ENCODE measurements around the gene PRKCB. TPM values are rescaled to one million over a fixed set of nuclear protein-coding genes. Genes with fewer than 3 reads are reported as not detected.

PRKCB gene
- polyA plus RNA-seq, 1 donor from 2014 or later, result 27.6 TPM

DNA sequence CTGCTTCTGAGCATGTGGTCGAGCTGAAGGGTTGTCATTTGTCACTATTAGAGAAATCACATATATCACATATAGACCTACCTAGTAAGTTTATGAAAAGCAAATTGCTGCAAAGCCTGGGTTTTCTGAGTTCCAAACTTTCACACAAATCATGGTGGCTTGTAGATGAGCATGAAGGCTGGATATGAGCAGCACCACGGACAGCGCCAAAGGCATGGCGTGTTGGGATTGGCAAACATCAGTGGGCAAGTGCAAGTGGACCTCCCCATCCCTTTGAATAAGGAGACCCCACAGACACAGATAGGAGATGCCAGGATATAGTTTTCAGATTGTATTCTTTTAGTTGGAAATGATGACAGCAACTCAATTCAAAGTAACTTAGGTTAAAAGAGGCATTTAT lies 342.7 kb downstream of the PRKCB start:
- no peak for TF ChIP-seq EZH2 (IDR thresholded peaks at IDR 0.05; ENCODE audit: borderline replicate concordance, insufficient read depth, low read length, poor library complexity, severe bottlenecking)
- no peak for TF ChIP-seq SMC3 (conservative IDR thresholded peaks at IDR 0.05; ENCODE audit: poor library complexity)
- Histone ChIP-seq H2AFZ (ENCODE audit: low read depth, low read length) (no peak overlapping the region), H3K9me2 (ENCODE audit: insufficient read depth, low read length) (no peaks in the 10 kb centered on the region), H3K27ac (ENCODE audit: low read length) (no peak overlapping the region), H3K27me3 (ENCODE audit: insufficient read depth, low read depth, low read length) (no peaks in the 10 kb centered on the region), H4K20me1 (ENCODE audit: insufficient read depth) (no peaks in the 10 kb centered on the region), H3K9ac (ENCODE audit: low read length) (no peak overlapping the region), H3K4me3 (ENCODE audit: low read length) (no peak overlapping the region), H3K36me3 (ENCODE audit: insufficient read depth, low read length) (no peaks in the 10 kb centered on the region), H3K9me3 (ENCODE audit: low read length) (no peaks in the 10 kb centered on the region), H3K4me2 (ENCODE audit: low read length) (no peak overlapping the region), H3K79me2 (replicated peaks; ENCODE audit: insufficient read depth, low read length) (no peaks in the 10 kb centered on the region), H3F3A (ENCODE audit: insufficient read depth, low read length, poor library complexity, severe bottlenecking) (no peaks in the 10 kb centered on the region)

DNA sequence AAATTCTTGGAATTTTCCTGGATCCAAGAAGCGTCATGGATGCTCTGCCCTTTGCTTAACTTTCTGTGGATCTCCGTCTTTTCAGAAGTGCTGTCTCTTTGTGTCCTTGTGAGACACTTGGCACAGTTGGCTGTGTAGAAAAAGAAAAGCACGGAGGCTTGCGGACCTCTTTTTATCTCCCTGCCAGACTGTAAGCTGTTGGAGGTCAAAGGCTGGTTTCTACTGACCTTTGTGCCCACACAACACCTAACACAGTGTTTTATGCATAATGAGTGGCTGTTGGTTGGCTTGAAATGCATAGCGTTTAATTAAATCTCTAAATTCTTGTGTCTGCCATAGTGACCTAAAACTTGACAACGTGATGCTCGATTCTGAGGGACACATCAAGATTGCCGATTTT lies 344.7 kb downstream of the PRKCB start:
- Histone ChIP-seq H3K4me3 (ENCODE audit: low read length) (no peak overlapping the region), H3K9ac (ENCODE audit: low read length) (no peak overlapping the region), H3K27me3 (ENCODE audit: insufficient read depth, low read depth, low read length) (no peaks in the 10 kb centered on the region), H3K27ac (ENCODE audit: low read length) (no peak overlapping the region), H3K79me2 (replicated peaks; ENCODE audit: insufficient read depth, low read length) (no peaks in the 10 kb centered on the region), H3F3A (ENCODE audit: insufficient read depth, low read length, poor library complexity, severe bottlenecking) (no peaks in the 10 kb centered on the region), H4K20me1 (ENCODE audit: insufficient read depth) (no peaks in the 10 kb centered on the region), H2AFZ (ENCODE audit: low read depth, low read length) (no peak overlapping the region), H3K36me3 (ENCODE audit: insufficient read depth, low read length) (no peaks in the 10 kb centered on the region), H3K9me2 (ENCODE audit: insufficient read depth, low read length) (no peaks in the 10 kb centered on the region), H3K9me3 (ENCODE audit: low read length) (no peaks in the 10 kb centered on the region), H3K4me2 (ENCODE audit: low read length) (no peak overlapping the region)
- TF ChIP-seq TAF1 (IDR thresholded peaks at IDR 0.05; ENCODE audit: low read depth), result no peak
- TF ChIP-seq SMC3 (conservative IDR thresholded peaks at IDR 0.05; ENCODE audit: poor library complexity), result no peak
- TF ChIP-seq MXI1 (conservative IDR thresholded peaks at IDR 0.05; ENCODE audit: poor library complexity, severe bottlenecking), result no peak
- TF ChIP-seq, protein P1, sequence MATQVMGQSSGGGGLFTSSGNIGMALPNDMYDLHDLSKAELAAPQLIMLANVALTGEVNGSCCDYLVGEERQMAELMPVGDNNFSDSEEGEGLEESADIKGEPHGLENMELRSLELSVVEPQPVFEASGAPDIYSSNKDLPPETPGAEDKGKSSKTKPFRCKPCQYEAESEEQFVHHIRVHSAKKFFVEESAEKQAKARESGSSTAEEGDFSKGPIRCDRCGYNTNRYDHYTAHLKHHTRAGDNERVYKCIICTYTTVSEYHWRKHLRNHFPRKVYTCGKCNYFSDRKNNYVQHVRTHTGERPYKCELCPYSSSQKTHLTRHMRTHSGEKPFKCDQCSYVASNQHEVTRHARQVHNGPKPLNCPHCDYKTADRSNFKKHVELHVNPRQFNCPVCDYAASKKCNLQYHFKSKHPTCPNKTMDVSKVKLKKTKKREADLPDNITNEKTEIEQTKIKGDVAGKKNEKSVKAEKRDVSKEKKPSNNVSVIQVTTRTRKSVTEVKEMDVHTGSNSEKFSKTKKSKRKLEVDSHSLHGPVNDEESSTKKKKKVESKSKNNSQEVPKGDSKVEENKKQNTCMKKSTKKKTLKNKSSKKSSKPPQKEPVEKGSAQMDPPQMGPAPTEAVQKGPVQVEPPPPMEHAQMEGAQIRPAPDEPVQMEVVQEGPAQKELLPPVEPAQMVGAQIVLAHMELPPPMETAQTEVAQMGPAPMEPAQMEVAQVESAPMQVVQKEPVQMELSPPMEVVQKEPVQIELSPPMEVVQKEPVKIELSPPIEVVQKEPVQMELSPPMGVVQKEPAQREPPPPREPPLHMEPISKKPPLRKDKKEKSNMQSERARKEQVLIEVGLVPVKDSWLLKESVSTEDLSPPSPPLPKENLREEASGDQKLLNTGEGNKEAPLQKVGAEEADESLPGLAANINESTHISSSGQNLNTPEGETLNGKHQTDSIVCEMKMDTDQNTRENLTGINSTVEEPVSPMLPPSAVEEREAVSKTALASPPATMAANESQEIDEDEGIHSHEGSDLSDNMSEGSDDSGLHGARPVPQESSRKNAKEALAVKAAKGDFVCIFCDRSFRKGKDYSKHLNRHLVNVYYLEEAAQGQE (IDR thresholded peaks at IDR 0.05; ENCODE audit: borderline replicate concordance), result no peak
- no peak for TF ChIP-seq EZH2 (IDR thresholded peaks at IDR 0.05; ENCODE audit: borderline replicate concordance, insufficient read depth, low read length, poor library complexity, severe bottlenecking)
- no peak for TF ChIP-seq EP300 (conservative IDR thresholded peaks at IDR 0.05; ENCODE audit: poor library complexity, severe bottlenecking)
- TF ChIP-seq RAD21 (conservative IDR thresholded peaks at IDR 0.05), result no peak
- TF ChIP-seq POLR2AphosphoS5 (IDR thresholded peaks at IDR 0.05), result no peak
- TF ChIP-seq, protein P2, sequence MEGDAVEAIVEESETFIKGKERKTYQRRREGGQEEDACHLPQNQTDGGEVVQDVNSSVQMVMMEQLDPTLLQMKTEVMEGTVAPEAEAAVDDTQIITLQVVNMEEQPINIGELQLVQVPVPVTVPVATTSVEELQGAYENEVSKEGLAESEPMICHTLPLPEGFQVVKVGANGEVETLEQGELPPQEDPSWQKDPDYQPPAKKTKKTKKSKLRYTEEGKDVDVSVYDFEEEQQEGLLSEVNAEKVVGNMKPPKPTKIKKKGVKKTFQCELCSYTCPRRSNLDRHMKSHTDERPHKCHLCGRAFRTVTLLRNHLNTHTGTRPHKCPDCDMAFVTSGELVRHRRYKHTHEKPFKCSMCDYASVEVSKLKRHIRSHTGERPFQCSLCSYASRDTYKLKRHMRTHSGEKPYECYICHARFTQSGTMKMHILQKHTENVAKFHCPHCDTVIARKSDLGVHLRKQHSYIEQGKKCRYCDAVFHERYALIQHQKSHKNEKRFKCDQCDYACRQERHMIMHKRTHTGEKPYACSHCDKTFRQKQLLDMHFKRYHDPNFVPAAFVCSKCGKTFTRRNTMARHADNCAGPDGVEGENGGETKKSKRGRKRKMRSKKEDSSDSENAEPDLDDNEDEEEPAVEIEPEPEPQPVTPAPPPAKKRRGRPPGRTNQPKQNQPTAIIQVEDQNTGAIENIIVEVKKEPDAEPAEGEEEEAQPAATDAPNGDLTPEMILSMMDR (IDR thresholded peaks at IDR 0.05; ENCODE audit: poor library complexity, severe bottlenecking), result no peak

All from neural cell (in vitro differentiated cells).